ENCODE data around the gene MBD6.

- no peak for TF ChIP-seq EP300 (IDR thresholded peaks at IDR 0.05)
- no peak for TF ChIP-seq CTCF (IDR thresholded peaks at IDR 0.05)
- no peak for TF ChIP-seq POLR2A (IDR thresholded peaks at IDR 0.05)
These were observed 56.4 kb downstream of the MBD6 start for GRCh38 chr12:57579011-57579410.
